Smooth muscle cell (in vitro differentiated cells): ENCODE data around the gene IFITM10. TPM values are rescaled to one million over a fixed set of nuclear protein-coding genes. Genes with fewer than 3 reads are reported as not detected.

Experiments used
- DNase-seq: peaks from one replicate; lab custom pipeline; 2025; ENCODE audit not compliant: unreplicated experiment; lab: John Stamatoyannopoulos, UW
- H2AFZ ChIP-seq: fragments of 200-600 bp; sonication (generic); 2 replicates; pipeline ENCODE4 v1.6.0; 2016; ENCODE audit warnings: antibody characterized with exemption, low read depth, mild to moderate bottlenecking
- H3F3A ChIP-seq: fragments of 200-600 bp; sonication (generic); 2 replicates; pipeline ENCODE4 v1.6.0; 2017; ENCODE audit warnings: antibody characterized with exemption, low read depth
- H3K27ac ChIP-seq: fragments of 200-600 bp; sonication (generic); 2 replicates; pipeline ENCODE4 v1.5.1; 2016; ENCODE audit warnings: low read depth, mild to moderate bottlenecking
- H3K27me3 ChIP-seq: fragments of 200-600 bp; sonication (generic); 2 replicates; pipeline ENCODE4 v1.6.1; 2016; ENCODE audit warnings: low read depth, mild to moderate bottlenecking
- H3K36me3 ChIP-seq: fragments of 200-600 bp; sonication (generic); 2 replicates; pipeline ENCODE4 v1.5.1; 2016; ENCODE audit warnings: low read depth
- H3K4me1 ChIP-seq: fragments of 200-600 bp; sonication (generic); 2 replicates; pipeline ENCODE4 v1.5.1; 2016; ENCODE audit warnings: low read depth
- H3K4me2 ChIP-seq: fragments of 200-600 bp; sonication (generic); 2 replicates; pipeline ENCODE4 v1.6.0; 2016; ENCODE audit warnings: mild to moderate bottlenecking
- H3K4me3 ChIP-seq: fragments of 200-600 bp; sonication (generic); 2 replicates; pipeline ENCODE4 v1.5.1; 2016; ENCODE audit warnings: mild to moderate bottlenecking
- H3K79me2 ChIP-seq: fragments of 200-600 bp; sonication (generic); 2 replicates; pipeline ENCODE4 v1.6.0; 2016; ENCODE audit warnings: low read depth, mild to moderate bottlenecking
- H3K9ac ChIP-seq: fragments of 200-600 bp; sonication (generic); 2 replicates; pipeline ENCODE4 v1.6.0; 2016; ENCODE audit warnings: low read depth
- H3K9me3 ChIP-seq: fragments of 200-600 bp; sonication (generic); replicated peaks from 2 replicates; pipeline ENCODE4 v1.5.1; 2016; ENCODE audit warnings: low read depth
- H4K20me1 ChIP-seq: fragments of 200-600 bp; sonication (generic); 2 replicates; pipeline ENCODE4 v1.6.0; 2016; ENCODE audit warnings: low read depth
- WGBS: methylation state at CpG from one replicate; pipeline ENCODE4 v1.1.7; 2016; ENCODE audit warnings: low lambda C conversion rate; 5-methylcytosine and 5-hydroxymethylcytosine counted together
- polyA plus RNA-seq: library from polyadenylated mRNA; unstranded; fragments of >200 nt; fragmentation: Nextera tagmentation; extraction: Ambion mirVana; gene quantifications from 2 replicates; pipeline ENCODE4 v1.2.1, GENCODE V29; 2016
- total RNA-seq: library from RNA; depleted of rRNA; stranded (reverse); fragments of >200 nt; gene quantifications from 2 replicates; pipeline ENCODE4 v1.2.3, GENCODE V29; 2014
- TF ChIP-seq, protein P1 (sequence below): fragments of 200-600 bp; sonication (generic); IDR thresholded peaks from 2 replicates; pipeline ENCODE4 v1.5.1; 2017; ENCODE audit warnings: borderline replicate concordance, mild to moderate bottlenecking, antibody characterized with exemption; ENCODE audit not compliant: insufficient read depth, poor library complexity, severe bottlenecking

IFITM10 gene
- total and polyA plus RNA-seq, 2 experiments from 2014 or later, result 0.49 to 2.2 TPM

DNA sequence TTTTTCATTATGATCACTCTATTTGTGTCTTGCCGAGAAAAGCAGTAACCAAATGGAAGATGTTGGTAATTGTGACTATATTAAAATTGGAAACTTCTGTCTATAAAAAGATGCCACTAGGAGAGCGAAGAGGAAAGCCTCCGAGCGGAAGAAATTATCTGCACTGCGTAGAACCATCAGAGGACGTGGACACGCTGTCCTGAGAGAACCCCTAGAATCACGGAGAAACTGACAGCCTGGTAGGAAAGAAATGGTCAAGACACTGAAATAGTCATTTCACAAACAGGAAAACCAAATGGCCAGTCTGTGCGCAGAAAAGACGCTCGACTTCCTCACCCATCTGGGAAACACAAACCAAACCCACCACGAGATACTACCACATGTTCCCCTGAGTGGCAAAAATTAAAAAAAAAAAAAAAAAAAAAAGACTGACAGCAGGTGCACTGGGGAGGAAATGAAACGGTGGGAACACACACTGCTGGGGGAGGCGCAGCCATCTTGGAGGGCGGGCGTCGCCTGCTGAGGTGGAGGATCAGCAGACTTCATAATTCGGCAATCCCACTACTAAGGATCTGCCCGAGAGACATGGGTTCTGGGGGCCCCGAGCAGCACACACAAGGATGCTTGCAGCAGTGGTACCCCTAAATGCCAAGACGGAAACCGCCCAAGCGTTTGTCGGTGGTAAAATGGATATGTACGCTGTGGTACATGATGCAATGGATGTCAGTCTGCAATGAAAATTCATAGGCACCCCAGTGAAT lies 21.3 kb downstream of the IFITM10 start:
- Histone ChIP-seq H3K9me3 (no peaks in the 10 kb centered on the region), H3K4me1 (no peaks in the 10 kb centered on the region), H3K4me3 (no peak overlapping the region), H3F3A (no peaks in the 10 kb centered on the region), H3K4me2 (no peak overlapping the region), H2AFZ (no peak overlapping the region), H3K36me3 (no peaks in the 10 kb centered on the region), H3K79me2 (no peaks in the 10 kb centered on the region), H3K27ac (no peak overlapping the region), H4K20me1 (no peaks in the 10 kb centered on the region), H3K9ac (no peak overlapping the region), H3K27me3 (no peaks in the 10 kb centered on the region)
- WGBS, result 91% methylated on average over 25 of the region's 25 CpGs
- TF ChIP-seq, protein P1, sequence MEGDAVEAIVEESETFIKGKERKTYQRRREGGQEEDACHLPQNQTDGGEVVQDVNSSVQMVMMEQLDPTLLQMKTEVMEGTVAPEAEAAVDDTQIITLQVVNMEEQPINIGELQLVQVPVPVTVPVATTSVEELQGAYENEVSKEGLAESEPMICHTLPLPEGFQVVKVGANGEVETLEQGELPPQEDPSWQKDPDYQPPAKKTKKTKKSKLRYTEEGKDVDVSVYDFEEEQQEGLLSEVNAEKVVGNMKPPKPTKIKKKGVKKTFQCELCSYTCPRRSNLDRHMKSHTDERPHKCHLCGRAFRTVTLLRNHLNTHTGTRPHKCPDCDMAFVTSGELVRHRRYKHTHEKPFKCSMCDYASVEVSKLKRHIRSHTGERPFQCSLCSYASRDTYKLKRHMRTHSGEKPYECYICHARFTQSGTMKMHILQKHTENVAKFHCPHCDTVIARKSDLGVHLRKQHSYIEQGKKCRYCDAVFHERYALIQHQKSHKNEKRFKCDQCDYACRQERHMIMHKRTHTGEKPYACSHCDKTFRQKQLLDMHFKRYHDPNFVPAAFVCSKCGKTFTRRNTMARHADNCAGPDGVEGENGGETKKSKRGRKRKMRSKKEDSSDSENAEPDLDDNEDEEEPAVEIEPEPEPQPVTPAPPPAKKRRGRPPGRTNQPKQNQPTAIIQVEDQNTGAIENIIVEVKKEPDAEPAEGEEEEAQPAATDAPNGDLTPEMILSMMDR, result no peak
- DNase-seq, result no peak

DNA sequence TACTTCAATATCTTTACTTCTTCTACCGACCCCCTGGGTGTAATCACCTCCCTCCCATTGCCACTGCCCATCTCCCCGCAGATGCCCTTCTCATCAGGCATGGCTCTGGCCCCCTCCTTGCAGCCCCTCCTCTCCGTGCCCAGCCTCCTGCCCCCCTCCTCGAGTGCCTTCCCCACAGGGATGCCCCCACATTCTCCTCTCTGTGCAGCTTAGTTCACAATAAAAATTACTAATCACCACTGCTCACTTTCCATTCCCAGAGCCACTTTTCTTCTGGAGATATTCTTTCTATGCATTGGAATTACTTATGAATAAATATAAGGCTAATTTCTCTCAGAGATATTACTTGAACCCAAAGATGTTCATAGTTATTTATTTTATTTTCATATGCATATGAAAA lies 22.1 kb downstream of the IFITM10 start:
- WGBS, result 74% methylated on average over 4 of the region's 4 CpGs
- Histone ChIP-seq H3K9me3 (no peaks in the 10 kb centered on the region), H2AFZ (no peak overlapping the region), H3K4me1 (no peaks in the 10 kb centered on the region), H3K9ac (no peak overlapping the region), H3K27me3 (no peaks in the 10 kb centered on the region), H3K27ac (no peak overlapping the region), H3K36me3 (no peaks in the 10 kb centered on the region), H3K4me3 (no peak overlapping the region), H3K79me2 (no peaks in the 10 kb centered on the region), H4K20me1 (no peaks in the 10 kb centered on the region), H3F3A (no peaks in the 10 kb centered on the region), H3K4me2 (no peak overlapping the region)
- TF ChIP-seq, protein P1, result no peak
- DNase-seq, result no peak

DNA sequence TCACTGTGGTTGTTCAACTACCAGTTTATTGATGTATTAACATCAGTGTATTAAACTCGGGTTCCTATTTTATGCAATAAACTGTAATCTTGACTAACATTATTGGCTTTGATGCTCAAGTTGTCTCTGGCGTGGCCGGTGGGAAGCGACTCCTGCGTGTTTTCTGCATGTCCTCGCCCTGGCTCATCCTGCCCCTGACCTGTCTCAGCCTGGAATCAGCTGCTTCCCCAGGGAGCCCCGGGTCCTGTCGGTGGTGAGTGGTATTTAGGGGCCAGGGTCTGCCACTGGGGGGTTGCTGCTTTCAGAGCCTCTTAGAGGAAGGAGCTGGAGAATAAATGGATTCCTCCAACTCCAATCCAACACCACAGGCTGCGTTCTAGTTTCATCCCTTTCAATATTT lies 22.5 kb downstream of the IFITM10 start:
- no peak for DNase-seq
- no peak overlapping the region for H3K4me2 ChIP-seq
- no peak overlapping the region for H3K4me3 ChIP-seq
- TF ChIP-seq, protein P1, result no peak
- H3K27ac ChIP-seq, result no peak overlapping the region
- no peaks in the 10 kb centered on the region for H3K9me3 ChIP-seq
- no peaks in the 10 kb centered on the region for H3K36me3 ChIP-seq
- no peaks in the 10 kb centered on the region for H3F3A ChIP-seq
- no peak overlapping the region for H3K9ac ChIP-seq
- H3K27me3 ChIP-seq, result no peaks in the 10 kb centered on the region
- no peak overlapping the region for H2AFZ ChIP-seq
- no peaks in the 10 kb centered on the region for H3K4me1 ChIP-seq
- no peaks in the 10 kb centered on the region for H3K79me2 ChIP-seq
- WGBS, result 88% methylated on average over 9 of the region's 9 CpGs
- H4K20me1 ChIP-seq, result no peaks in the 10 kb centered on the region
